Hematopoietic multipotent progenitor cell treated with erythropoietin and hydrocortisone succinate and interleukin-3 and kit ligand, for 4 days (in vitro differentiated cells): ENCODE results near the gene DSP.

Source experiments
- DNase-seq: peaks from one replicate; pipeline ENCODE4 v3.0.0-alpha.2; 2015

DSP gene

DNA sequence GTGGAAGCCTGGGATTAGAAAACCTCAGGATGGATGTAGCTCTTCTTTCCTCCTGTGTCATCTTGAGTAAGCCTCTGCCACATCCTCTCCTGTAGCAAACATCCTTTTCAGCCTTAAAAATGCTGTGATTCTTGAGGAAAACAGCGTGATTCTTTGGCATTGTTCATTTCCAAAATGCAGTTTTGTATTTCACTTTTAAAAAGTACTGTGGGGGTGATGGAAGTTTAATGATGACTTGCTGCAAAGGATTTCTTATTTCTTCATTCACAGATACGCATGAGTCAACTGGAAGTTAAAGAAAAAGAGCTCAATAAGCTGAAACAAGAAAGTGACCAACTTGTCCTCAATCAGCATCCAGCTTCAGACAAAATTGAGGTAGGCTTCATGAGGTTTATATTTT is 24.6 kb downstream of the DSP start:
- no peak for DNase-seq

- DNase-seq: peak; percentile 21
These were observed 25.2 kb downstream of the DSP start for GRCh38 chr6:7566617-7567173.

GRCh38 chr6:7568021-7568420 is 26.6 kb downstream of the DSP start:
- DNase-seq: no peak

DNA sequence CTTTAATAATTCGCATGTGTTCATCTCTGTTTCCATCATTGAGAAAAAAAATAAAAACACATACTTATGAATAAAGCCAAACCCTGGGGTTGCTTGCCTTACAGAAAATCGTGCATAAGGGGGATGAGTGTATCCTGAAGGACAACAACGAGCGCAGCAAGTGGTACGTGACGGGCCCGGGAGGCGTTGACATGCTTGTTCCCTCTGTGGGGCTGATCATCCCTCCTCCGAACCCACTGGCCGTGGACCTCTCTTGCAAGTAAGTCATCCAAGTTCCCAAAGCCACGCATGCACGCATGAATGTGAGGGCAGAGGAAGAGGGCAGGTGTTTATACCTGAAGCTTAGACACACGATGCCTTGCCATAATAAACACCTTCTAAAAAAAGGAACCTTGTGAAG is 27.6 kb downstream of the DSP start:
- DNase-seq: no peak

DNA sequence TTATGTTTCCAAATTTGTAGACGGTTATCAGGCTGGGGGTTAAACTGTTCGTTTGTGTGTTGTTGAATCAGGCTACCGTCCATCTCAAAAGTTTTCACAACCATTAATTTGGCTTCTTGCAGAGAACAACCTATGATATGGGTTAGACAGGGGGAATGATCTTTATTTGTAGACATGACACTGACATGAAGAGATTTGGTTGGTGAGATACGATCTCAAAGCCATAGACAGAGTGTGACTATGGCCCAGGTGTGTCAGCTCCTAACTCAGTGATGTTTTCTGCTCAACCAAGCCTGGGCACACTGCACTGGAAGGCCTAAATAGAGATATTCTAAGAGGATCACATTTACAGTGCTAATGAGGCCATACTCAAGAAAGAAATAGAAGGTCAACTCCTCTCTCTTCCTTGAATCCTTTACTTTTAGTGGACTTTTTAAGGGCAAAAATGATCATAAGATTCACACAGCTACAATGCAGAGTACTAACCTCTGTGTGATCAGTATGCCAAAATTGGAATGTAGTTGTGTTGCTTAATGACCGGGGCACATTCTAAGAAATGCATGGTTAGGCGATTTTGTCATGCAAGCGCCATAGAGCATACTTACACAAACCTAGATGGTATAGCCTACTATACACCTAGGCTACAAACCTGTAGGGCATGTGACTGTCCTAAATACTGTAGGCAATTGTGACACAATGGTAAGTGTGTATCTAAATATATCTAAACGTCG is 30.9 kb downstream of the DSP start:
- DNase-seq: no peak

GRCh38 chr6:7574500-7574899 is 33.0 kb downstream of the DSP start:
- no peak for DNase-seq

DNA sequence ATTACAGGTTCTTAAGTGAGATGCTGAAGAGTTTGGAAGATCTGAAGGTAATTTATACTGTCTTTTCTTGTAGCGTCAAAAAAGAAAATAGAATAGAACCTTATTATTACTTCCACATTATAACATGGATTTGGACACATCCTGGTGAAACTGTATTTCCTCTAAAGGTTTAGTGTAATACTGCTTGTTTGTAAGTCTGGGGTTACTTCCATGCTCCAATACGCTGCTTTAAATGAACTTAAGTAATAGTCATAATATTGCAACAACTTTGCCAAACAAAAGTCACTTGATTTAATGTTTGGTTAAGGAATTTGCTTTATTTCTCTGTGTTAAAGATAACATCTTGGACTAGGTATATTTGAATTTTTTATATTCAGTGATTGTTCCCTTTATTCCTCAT is 37.0 kb downstream of the DSP start:
- no peak for DNase-seq

GRCh38 chr6:7578931-7579330 is 37.5 kb downstream of the DSP start:
- DNase-seq: no peak

GRCh38 chr6:7579851-7580250 is 38.4 kb downstream of the DSP start:
- DNase-seq: peak; percentile 40

DNA sequence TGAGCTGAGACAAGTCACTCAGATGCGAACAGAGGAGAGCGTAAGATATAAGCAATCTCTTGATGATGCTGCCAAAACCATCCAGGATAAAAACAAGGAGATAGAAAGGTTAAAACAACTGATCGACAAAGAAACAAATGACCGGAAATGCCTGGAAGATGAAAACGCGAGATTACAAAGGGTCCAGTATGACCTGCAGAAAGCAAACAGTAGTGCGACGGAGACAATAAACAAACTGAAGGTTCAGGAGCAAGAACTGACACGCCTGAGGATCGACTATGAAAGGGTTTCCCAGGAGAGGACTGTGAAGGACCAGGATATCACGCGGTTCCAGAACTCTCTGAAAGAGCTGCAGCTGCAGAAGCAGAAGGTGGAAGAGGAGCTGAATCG is 39.1 kb downstream of the DSP start:
- DNase-seq: no peak

- DNase-seq: no peak
These were observed 39.6 kb downstream of the DSP start for GRCh38 chr6:7580927-7581618.

DNA sequence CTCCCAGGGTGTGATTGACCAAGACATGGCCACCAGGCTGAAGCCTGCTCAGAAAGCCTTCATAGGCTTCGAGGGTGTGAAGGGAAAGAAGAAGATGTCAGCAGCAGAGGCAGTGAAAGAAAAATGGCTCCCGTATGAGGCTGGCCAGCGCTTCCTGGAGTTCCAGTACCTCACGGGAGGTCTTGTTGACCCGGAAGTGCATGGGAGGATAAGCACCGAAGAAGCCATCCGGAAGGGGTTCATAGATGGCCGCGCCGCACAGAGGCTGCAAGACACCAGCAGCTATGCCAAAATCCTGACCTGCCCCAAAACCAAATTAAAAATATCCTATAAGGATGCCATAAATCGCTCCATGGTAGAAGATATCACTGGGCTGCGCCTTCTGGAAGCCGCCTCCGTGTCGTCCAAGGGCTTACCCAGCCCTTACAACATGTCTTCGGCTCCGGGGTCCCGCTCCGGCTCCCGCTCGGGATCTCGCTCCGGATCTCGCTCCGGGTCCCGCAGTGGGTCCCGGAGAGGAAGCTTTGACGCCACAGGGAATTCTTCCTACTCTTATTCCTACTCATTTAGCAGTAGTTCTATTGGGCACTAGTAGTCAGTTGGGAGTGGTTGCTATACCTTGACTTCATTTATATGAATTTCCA is 43.9 kb downstream of the DSP start:
- DNase-seq: no peak

DNA sequence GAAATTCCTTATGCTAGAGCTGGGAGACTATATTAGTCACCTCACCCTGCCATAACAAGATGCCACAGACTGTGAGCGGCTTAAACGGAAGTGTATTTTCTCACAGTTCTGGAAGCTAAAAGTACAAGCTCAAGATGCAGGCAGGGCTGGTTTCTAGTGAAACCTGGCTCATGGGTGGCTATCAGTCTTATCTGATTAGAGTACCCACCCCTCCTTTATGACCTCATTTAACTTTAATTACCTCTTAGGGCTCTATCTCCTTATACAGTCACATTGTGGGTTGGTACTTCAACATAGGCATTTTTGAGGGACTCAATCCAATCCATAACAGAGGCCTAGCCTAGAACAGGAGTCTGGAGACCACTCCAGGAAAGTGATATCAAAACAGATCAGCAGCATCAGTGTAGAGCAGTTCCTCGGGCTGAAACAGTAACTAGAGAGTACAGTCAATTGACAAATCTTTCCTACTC is 46.2 kb downstream of the DSP start:
- DNase-seq: peak; percentile 28

- DNase-seq: no peak
These were observed 47.0 kb downstream of the DSP start for GRCh38 chr6:7588506-7588905.

GRCh38 chr6:7589221-7589620 is 47.8 kb downstream of the DSP start:
- DNase-seq: no peak

DNA sequence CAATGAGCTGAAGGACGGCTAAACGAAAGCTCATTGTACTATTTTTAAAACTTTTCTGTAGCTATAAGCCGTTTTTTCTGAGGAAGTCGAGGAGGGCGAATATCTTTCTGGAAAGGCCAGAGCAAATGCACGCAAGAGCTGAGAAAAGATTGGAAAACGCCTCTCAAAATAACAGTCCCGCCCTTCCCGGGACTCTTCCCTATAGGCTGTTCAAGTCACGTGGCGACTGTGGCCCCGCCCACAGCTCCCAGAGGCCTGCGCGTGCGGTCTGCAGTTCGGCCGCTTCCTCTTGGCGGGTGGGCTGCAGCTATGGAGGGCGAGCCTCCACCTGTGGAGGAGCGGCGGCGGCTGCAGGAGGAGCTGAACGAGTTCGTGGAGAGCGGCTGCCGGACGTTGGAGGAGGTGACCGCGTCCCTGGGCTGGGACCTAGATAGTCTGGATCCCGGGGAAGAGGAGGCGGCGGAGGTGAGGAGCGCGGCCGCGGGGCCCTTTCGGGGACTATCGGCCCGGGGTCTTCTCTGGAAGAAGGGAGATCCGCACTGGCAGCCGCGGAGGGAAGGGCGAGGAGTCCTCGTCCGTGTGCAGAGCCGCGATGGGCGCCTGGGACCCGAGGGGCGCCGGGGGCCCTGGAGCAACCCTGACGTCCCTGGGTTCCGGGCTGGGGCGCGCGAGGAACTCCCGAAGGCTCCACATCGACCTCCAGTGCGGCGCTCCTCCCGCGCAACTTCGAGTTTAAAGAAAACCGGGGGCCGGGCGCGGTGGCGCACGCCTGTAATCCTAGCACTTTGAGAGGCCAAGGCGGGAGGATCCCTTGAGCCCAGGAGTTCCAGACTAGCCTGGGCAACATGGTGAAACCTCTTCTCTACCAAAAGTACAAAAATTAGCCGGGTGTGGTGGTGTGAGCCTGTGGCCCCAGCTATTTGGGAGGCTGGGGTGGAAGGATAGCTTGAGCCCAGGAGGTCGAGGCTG is 48.8 kb downstream of the DSP start, which contains the start of gene SNRNP48:
SNRNP48 (plus strand) TSS at position 250 of the 969 bp plus-strand sequence; CDS start at position 310, 60 bp downstream.
- peak; percentile 98 for DNase-seq

GRCh38 chr6:7590918-7591302 is 49.4 kb downstream of the DSP start:
- DNase-seq: peak; percentile 52

- peak; percentile 20 for DNase-seq
These were observed 50.3 kb downstream of the DSP start for GRCh38 chr6:7591770-7592169.

DNA sequence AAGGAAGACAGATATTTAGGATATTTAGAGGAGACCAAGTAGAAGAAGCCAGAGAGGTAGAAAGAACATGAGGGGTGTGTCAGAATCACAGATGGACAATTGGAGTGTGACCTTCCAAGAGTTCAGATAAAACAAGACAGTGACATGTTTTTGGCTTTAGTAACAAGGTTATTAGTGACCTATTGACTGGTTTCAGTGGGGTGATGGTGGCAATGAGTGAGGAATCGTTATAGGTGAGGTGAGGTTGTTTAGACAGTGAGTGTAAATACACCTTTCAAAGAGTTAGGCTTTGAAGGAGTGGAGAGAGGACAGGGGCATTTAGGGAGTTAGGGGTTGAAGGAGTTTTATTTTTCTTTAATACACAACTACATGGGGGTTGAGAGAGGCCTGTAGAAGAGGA is 51.8 kb downstream of the DSP start:
- DNase-seq: no peak

- DNase-seq: no peak
These were observed 53.2 kb downstream of the DSP start for GRCh38 chr6:7594579-7595125.

DNA sequence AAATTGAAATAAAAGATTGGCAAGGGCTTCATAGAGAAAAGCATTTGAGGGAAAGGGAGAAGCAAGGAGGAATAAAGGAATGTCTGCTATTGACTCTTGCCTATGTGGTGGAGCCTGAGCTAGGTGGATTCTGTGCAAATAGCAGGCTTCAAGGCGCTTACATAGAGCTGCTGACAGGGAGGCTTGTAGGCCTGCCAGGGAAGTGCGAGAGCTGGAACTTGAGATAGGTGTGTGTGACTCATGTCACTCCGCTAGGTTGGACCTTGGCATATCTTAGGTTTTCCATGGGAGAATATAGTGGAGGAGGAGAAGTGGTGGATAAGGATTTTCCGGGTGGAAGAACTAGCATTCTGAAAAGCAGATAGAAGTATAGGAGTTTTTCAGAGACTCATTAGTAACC is 62.5 kb downstream of the DSP start:
- no peak for DNase-seq

DNA sequence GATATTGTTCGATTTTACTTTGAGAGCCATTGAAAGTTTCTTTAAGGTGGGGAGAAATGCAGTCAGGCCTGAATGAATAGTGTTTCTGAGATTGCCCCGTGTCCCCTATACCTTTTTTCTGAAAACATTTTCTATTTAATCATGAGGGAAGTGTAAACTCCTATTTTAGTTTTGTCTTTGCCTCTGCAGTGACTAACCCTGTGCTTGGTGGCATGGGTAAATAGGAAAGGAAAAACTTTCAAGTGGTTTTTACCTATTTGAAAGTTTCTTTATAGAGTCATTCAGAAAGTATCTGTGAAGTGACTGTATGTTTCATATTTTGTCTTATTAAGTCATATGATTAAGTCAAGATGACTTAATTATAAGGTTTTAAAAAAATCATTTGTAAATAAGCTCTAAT is 63.0 kb downstream of the DSP start:
- no peak for DNase-seq
